Measurements from ENCODE around the gene CD4. TPM values are rescaled to one million over a fixed set of nuclear protein-coding genes. Genes with fewer than 3 reads are reported as not detected.
"Not testable (repeated sequence)": the region's sequence is repeated elsewhere in the genome, so short reads cannot be mapped to it uniquely, and the experiment has no call there.

The CD4 gene
- total RNA-seq, 1 experiment from 2014 or later = 0.42 TPM

- DNase-seq (ENCODE audit: low read depth, low spot score); RAD21 ChIA-PET (ENCODE audit: low non-redundant PET in 1 of 2, low total read pairs in 2 of 2, uncharacterized antibody in 2 of 2, unreplicated experiment in 2 of 2); H3K9me2 ChIP-seq (ENCODE audit: insufficient read depth); H3K9me3 ChIP-seq (ENCODE audit: control insufficient read depth in 1 of 2, insufficient read depth in 1 of 2, low read depth in 1 of 2, low read length in 2 of 2); H3K4me3 ChIP-seq (replicated peaks in 1 of 2; ENCODE audit: low read depth in 1 of 2, low read length in 2 of 2); ATAC-seq; BruUV-seq (replicated peaks); H3K27me3 ChIP-seq (ENCODE audit: insufficient read depth, low read length); H3K9ac ChIP-seq (ENCODE audit: low read length); H2AFZ ChIP-seq (ENCODE audit: low read depth, low read length, poor library complexity, severe bottlenecking): not testable (repeated sequence)
- POLR2A ChIA-PET = interaction anchor here (0.6 to 10.9 kb wide), 3 partner anchors 18 to 74 kb away, joined by 7 to 186 read pairs (median 106); partner anchors contain the start of genes C12orf57, CDCA3, RNU7-1 and USP5
- H3K27ac ChIP-seq (ENCODE audit: low read depth, low read length) = peak overlapping the region; percentile 96
- CTCF ChIA-PET = interaction anchor here (0.5 to 4.1 kb wide), 5 partner anchors 9 to 242 kb away, joined by 3 to 30 read pairs (median 7); partner anchors contain the start of genes CDCA3 and USP5
- H4K20me1 ChIP-seq (ENCODE audit: insufficient read depth) = peaks cover 12% of the 10 kb centered on the region; the same call in 1 of the 2 replicates
- H3K79me2 ChIP-seq (ENCODE audit: insufficient read depth, low read length) = peaks cover 57% of the 10 kb centered on the region
- H3K4me1 ChIP-seq (ENCODE audit: control insufficient read depth in 1 of 2, insufficient read depth in 2 of 2, low read length in 2 of 2) = peaks cover 35 to 68% of the 10 kb centered on the region in 2 experiments
- H3K4me2 ChIP-seq (ENCODE audit: low read length) = peak overlapping the region; percentile 92; the same call in 1 of the 2 replicates
- peaks cover 8 to 36% of the 10 kb centered on the region in 2 experiments; a peak in 2 of 4 replicates for H3K36me3 ChIP-seq (ENCODE audit: control insufficient read depth in 1 of 2, insufficient read depth in 2 of 2, low read length in 2 of 2)
- intact Hi-C loops (cut with micrococcal nuclease) = loop anchor here (5.0 kb wide), 2 partner anchors 57 to 767 kb away; partner anchors contain the start of gene ATN1
These were observed 81.0 kb downstream of the CD4 start for GRCh38 chr12:6870304-6870703.

Other genes starting within 250 kb of the CD4 start
- gene IFFO1, start 233.5 kb upstream of the CD4 start, total RNA-seq (2021; ENCODE audit: unreplicated experiment) = 0.34 TPM
- 108 TPM for gene NOP2, start 221.2 kb upstream of the CD4 start, total RNA-seq (2021; ENCODE audit: unreplicated experiment)
- 342 TPM for gene CHD4, start 182.1 kb upstream of the CD4 start, total RNA-seq (2021; ENCODE audit: unreplicated experiment)
- 5.2 TPM for gene LPAR5, start 153.6 kb upstream of the CD4 start, total RNA-seq (2021; ENCODE audit: unreplicated experiment)
- gene ACRBP, start 142.1 kb upstream of the CD4 start, total RNA-seq (2021; ENCODE audit: unreplicated experiment) = 1.0 TPM
- gene ING4, start 126.4 kb upstream of the CD4 start, total RNA-seq (2021; ENCODE audit: unreplicated experiment) = 17.9 TPM
- 73.4 TPM for gene ZNF384, start 100.2 kb upstream of the CD4 start, total RNA-seq (2021; ENCODE audit: unreplicated experiment)
- not detected for gene PIANP, start 88.7 kb upstream of the CD4 start, total RNA-seq (2021; ENCODE audit: unreplicated experiment)
- 67.8 TPM for gene COPS7A, start 65.5 kb upstream of the CD4 start, total RNA-seq (2021; ENCODE audit: unreplicated experiment)
- gene MLF2, start 36.4 kb upstream of the CD4 start, total RNA-seq (2021; ENCODE audit: unreplicated experiment) = 309 TPM
- gene PTMS, start 23.2 kb upstream of the CD4 start, total RNA-seq (2021; ENCODE audit: unreplicated experiment) = 494 TPM
- 3.3 TPM for gene LAG3, start 17.0 kb upstream of the CD4 start, total RNA-seq (2021; ENCODE audit: unreplicated experiment)
- 2.3 TPM for gene GPR162, start 32.3 kb downstream of the CD4 start, total RNA-seq (2021; ENCODE audit: unreplicated experiment)
- gene P3H3, start 38.9 kb downstream of the CD4 start, total RNA-seq (2021; ENCODE audit: unreplicated experiment) = 32.2 TPM
- gene GNB3, start 51.4 kb downstream of the CD4 start, total RNA-seq (2021; ENCODE audit: unreplicated experiment) = 8.7 TPM
- gene CDCA3, start 61.8 kb downstream of the CD4 start, total RNA-seq (2021; ENCODE audit: unreplicated experiment) = 63.0 TPM
- 175 TPM for gene USP5, start 62.6 kb downstream of the CD4 start, total RNA-seq (2021; ENCODE audit: unreplicated experiment)
- 1,068 TPM for gene TPI1, start 78.0 kb downstream of the CD4 start, total RNA-seq (2021; ENCODE audit: unreplicated experiment)
- 10.0 TPM for gene SPSB2, start 83.8 kb downstream of the CD4 start, total RNA-seq (2021; ENCODE audit: unreplicated experiment)
- gene LRRC23, start 115.3 kb downstream of the CD4 start, total RNA-seq (2021; ENCODE audit: unreplicated experiment) = 8.0 TPM
- gene ENO2, start 125.1 kb downstream of the CD4 start, total RNA-seq (2021; ENCODE audit: unreplicated experiment) = 117 TPM
- gene ATN1, start 138.4 kb downstream of the CD4 start, total RNA-seq (2021; ENCODE audit: unreplicated experiment) = 104 TPM
- gene RNU7-1, start 154.3 kb downstream of the CD4 start, total RNA-seq (2021; ENCODE audit: unreplicated experiment) = not detected
- 202 TPM for gene C12orf57, start 154.5 kb downstream of the CD4 start, total RNA-seq (2021; ENCODE audit: unreplicated experiment)
- gene PTPN6, start 161.8 kb downstream of the CD4 start, total RNA-seq (2021; ENCODE audit: unreplicated experiment) = 47.7 TPM
- 466 TPM for gene PHB2, start 181.1 kb downstream of the CD4 start, total RNA-seq (2021; ENCODE audit: unreplicated experiment)
- 111 TPM for gene EMG1, start 181.4 kb downstream of the CD4 start, total RNA-seq (2021; ENCODE audit: unreplicated experiment)
- 45.8 TPM for gene LPCAT3, start 228.9 kb downstream of the CD4 start, total RNA-seq (2021; ENCODE audit: unreplicated experiment)